HFFc6 (cell line): ENCODE measurements around the gene HSDL1. TPM values are rescaled to one million over a fixed set of nuclear protein-coding genes. Genes with fewer than 3 reads are reported as not detected.

Source experiments
- DNase-seq: peaks from one replicate; pipeline ENCODE4 v3.0.0-alpha.2; 2018
- H3K27ac Mint-ChIP-seq: 2 replicates; pipeline ENCODE4 v1.8.0; 2020; ENCODE audit warnings: mild to moderate bottlenecking, mixed read lengths
- H3K27me3 Mint-ChIP-seq: 2 replicates; pipeline ENCODE4 v1.8.0; 2021; ENCODE audit warnings: mild to moderate bottlenecking, moderate library complexity, mixed read lengths; ENCODE audit not compliant: insufficient read depth
- H3K36me3 Mint-ChIP-seq: 2 replicates; pipeline ENCODE4 v1.8.0; 2021; ENCODE audit warnings: low read depth, mixed read lengths
- H3K4me1 Mint-ChIP-seq: 2 replicates; pipeline ENCODE4 v1.8.0; 2020; ENCODE audit warnings: low read depth, mixed read lengths
- H3K4me3 Mint-ChIP-seq: 2 replicates; pipeline ENCODE4 v1.8.0; 2020; ENCODE audit warnings: mild to moderate bottlenecking, moderate library complexity, mixed read lengths
- H3K9me3 Mint-ChIP-seq: 2 replicates; pipeline ENCODE4 v1.8.0; 2020; ENCODE audit warnings: mild to moderate bottlenecking, mixed read lengths
- CTCF ChIP-seq: fragments of 200-600 bp; sonication (generic); IDR thresholded peaks from 2 replicates; pipeline ENCODE4 v1.5.0; 2021; ENCODE audit warnings: antibody characterized with exemption, mild to moderate bottlenecking
- total RNA-seq, 6 experiments: library from RNA; stranded (reverse); fragmentation: NEBNext Ultra II Directional; extraction: Animal tissue kit (Norgen Biotek cat#: 25700); gene quantifications; 2 replicates in 1 of 6; 3 replicates in 5 of 6; pipeline ENCODE4 v1.2.3, GENCODE V29; 2021

HSDL1 gene
- total RNA-seq, 6 experiments from 2014 or later = 14.8 to 18.8 (median 17.2) TPM

GRCh38 chr16:84161037-84161436, 16.1 kb upstream of the HSDL1 start:
- Mint-ChIP-seq H3K36me3 (no peaks in the 10 kb centered on the region), H3K27me3 (peaks cover 30% of the 10 kb centered on the region)

GRCh38 chr16:84159800-84160199, 14.8 kb upstream of the HSDL1 start:
- Mint-ChIP-seq H3K36me3 (no peaks in the 10 kb centered on the region), H3K27ac (no peak overlapping the region), H3K4me3 (no peak overlapping the region), H3K27me3 (peaks cover 30% of the 10 kb centered on the region), H3K4me1 (peaks cover 32% of the 10 kb centered on the region), H3K9me3 (no peaks in the 10 kb centered on the region)
- TF ChIP-seq CTCF = no peak
- no peak for DNase-seq

More at GRCh38 chr16:84161037-84161436, 16.1 kb upstream of the HSDL1 start:
- H3K4me1 Mint-ChIP-seq = peaks cover 32% of the 10 kb centered on the region
- no peak for DNase-seq
- H3K27ac Mint-ChIP-seq = no peak overlapping the region
- no peaks in the 10 kb centered on the region for H3K9me3 Mint-ChIP-seq
- H3K4me3 Mint-ChIP-seq = no peak overlapping the region
- no peak for TF ChIP-seq CTCF

- Mint-ChIP-seq H3K27me3 (peaks cover 27% of the 10 kb centered on the region), H3K9me3 (no peaks in the 10 kb centered on the region), H3K4me1 (peaks cover 32% of the 10 kb centered on the region), H3K27ac (no peak overlapping the region), H3K4me3 (no peak overlapping the region), H3K36me3 (no peaks in the 10 kb centered on the region)
- DNase-seq = no peak
- TF ChIP-seq CTCF = no peak
Observed at GRCh38 chr16:84159007-84159406, 14.0 kb upstream of the HSDL1 start.

- Mint-ChIP-seq H3K27me3 (peaks cover 20% of the 10 kb centered on the region), H3K4me1 (peaks cover 26% of the 10 kb centered on the region), H3K4me3 (no peak overlapping the region), H3K9me3 (no peaks in the 10 kb centered on the region), H3K36me3 (no peaks in the 10 kb centered on the region), H3K27ac (no peak overlapping the region)
- DNase-seq = peak; percentile 10
- TF ChIP-seq CTCF = peak; percentile 39; the same call in 1 of the 2 replicates
Observed at GRCh38 chr16:84156342-84156784, 11.4 kb upstream of the HSDL1 start.

GRCh38 chr16:84155771-84156170, 10.8 kb upstream of the HSDL1 start:
- no peak for TF ChIP-seq CTCF
- Mint-ChIP-seq H3K27me3 (peaks cover 22% of the 10 kb centered on the region), H3K9me3 (no peaks in the 10 kb centered on the region), H3K4me1 (peaks cover 26% of the 10 kb centered on the region), H3K27ac (no peak overlapping the region), H3K4me3 (no peak overlapping the region), H3K36me3 (no peaks in the 10 kb centered on the region)
- DNase-seq = no peak

GRCh38 chr16:84155226-84155625, 10.2 kb upstream of the HSDL1 start:
- DNase-seq = no peak
- Mint-ChIP-seq H3K4me3 (no peak overlapping the region), H3K27me3 (peaks cover 21% of the 10 kb centered on the region), H3K27ac (no peak overlapping the region), H3K9me3 (no peaks in the 10 kb centered on the region), H3K4me1 (peaks cover 26% of the 10 kb centered on the region), H3K36me3 (no peaks in the 10 kb centered on the region)
- TF ChIP-seq CTCF = no peak
